CD8-positive, alpha-beta memory T cell (primary cell): ENCODE results near the gene CROCC. TPM values are rescaled to one million over a fixed set of nuclear protein-coding genes. Genes with fewer than 3 reads are reported as not detected.
"Not testable (repeated sequence)": the region's sequence is repeated elsewhere in the genome, so short reads cannot be mapped to it uniquely, and the experiment has no call there.

Experiments used
- CTCF ChIA-PET: fragments of 350-600 bp; sonication (Branson Sonifier 250); formaldehyde crosslinking; loops from one replicate; lab custom pipeline; 2021; ENCODE audit warnings: antibody characterized with exemption; lab: Charles Lee
- POLR2A ChIA-PET: fragments of 350-600 bp; sonication (Branson Sonifier 250); formaldehyde crosslinking; loops from one replicate; lab custom pipeline; 2021; ENCODE audit warnings: antibody characterized with exemption; lab: Charles Lee
- DNase-seq, 5 donors: peaks; one replicate each; pipeline versions ENCODE4 v3.0.0 to v3.0.0-alpha.2; 2020 to 2022; ENCODE audit warnings: mixed read lengths in 1 of 5
- H3K27ac ChIP-seq: one replicate; pipeline ENCODE4 v1.7.0; 2013; ENCODE audit warnings: low read depth, mild to moderate bottlenecking, low read length, moderate library complexity
- H3K27me3 ChIP-seq: 2 replicates; pipeline ENCODE4 v1.7.0; 2013; ENCODE audit warnings: low read length, mild to moderate bottlenecking; ENCODE audit not compliant: insufficient read depth, poor library complexity, severe bottlenecking
- H3K36me3 ChIP-seq: 2 replicates; pipeline ENCODE4 v1.7.0; 2013; ENCODE audit warnings: mild to moderate bottlenecking, low read length, moderate library complexity; ENCODE audit not compliant: insufficient read depth
- H3K4me1 ChIP-seq: 2 replicates; pipeline ENCODE4 v1.7.0; 2013; ENCODE audit warnings: mild to moderate bottlenecking, low read length, moderate library complexity; ENCODE audit not compliant: insufficient read depth
- H3K4me3 ChIP-seq: 2 replicates; pipeline ENCODE4 v1.7.0; 2013; ENCODE audit warnings: mild to moderate bottlenecking, low read length
- H3K9me3 ChIP-seq: 2 replicates; pipeline ENCODE4 v1.7.0; 2013; ENCODE audit warnings: mild to moderate bottlenecking, low read length
- H3K27ac Mint-ChIP-seq, 8 donors: one replicate each; pipeline ENCODE4 v1.8.0; 2020 to 2021; ENCODE audit warnings: mixed read lengths in 8 of 8, mild to moderate bottlenecking in 6 of 8, inconsistent platforms in 3 of 8, moderate library complexity in 3 of 8
- H3K27me3 Mint-ChIP-seq, 2 donors: one replicate each; pipeline ENCODE4 v1.8.0; 2020 to 2021; ENCODE audit warnings: mixed read lengths in 2 of 2, mild to moderate bottlenecking in 1 of 2, moderate library complexity in 1 of 2
- H3K36me3 Mint-ChIP-seq, 3 donors: one replicate each; pipeline ENCODE4 v1.8.0; 2020 to 2021; ENCODE audit warnings: mixed read lengths in 3 of 3, inconsistent platforms in 1 of 3, mild to moderate bottlenecking in 1 of 3
- H3K4me1 Mint-ChIP-seq, 3 donors: one replicate each; pipeline ENCODE4 v1.8.0; 2020 to 2021; ENCODE audit warnings: mixed read lengths in 3 of 3, inconsistent platforms in 1 of 3, mild to moderate bottlenecking in 1 of 3
- H3K4me3 Mint-ChIP-seq, 7 donors: one replicate each; pipeline ENCODE4 v1.8.0; 2020 to 2021; ENCODE audit warnings: mixed read lengths in 7 of 7, mild to moderate bottlenecking in 6 of 7, moderate library complexity in 4 of 7, inconsistent platforms in 2 of 7
- H3K9me3 Mint-ChIP-seq, 5 donors: one replicate each; pipeline ENCODE4 v1.8.0; 2020 to 2022; ENCODE audit warnings: mixed read lengths in 5 of 5, mild to moderate bottlenecking in 3 of 5, moderate library complexity in 2 of 5, inconsistent platforms in 1 of 5
- polyA plus RNA-seq: library from polyadenylated mRNA; unstranded; fragments of 300-500 nt; fragmentation: Illumina TruSeq; gene quantifications from one replicate; pipeline ENCODE4 v1.2.3, GENCODE V29; 2021
- total RNA-seq, 2 experiments: library from RNA; stranded (reverse); gene quantifications; one replicate each; pipeline ENCODE4 v1.2.3, GENCODE V29; 2021

Gene CROCC
- total and polyA plus RNA-seq, 3 experiments from 2014 or later = 6.9 to 30.1 (median 25.6) TPM

GRCh38 chr1:16907870-16908758, 13.6 kb upstream of the CROCC start:
- Mint-ChIP-seq H3K4me3 (peak overlapping the region in 2 of 7 donors; percentile 23 to 47), H3K27me3 (peaks cover 0 to 4% of the 10 kb centered on the region in 2 donors), H3K36me3 (peaks cover 0 to 4% (median 1%) of the 10 kb centered on the region in 3 donors), H3K4me1 (peaks cover 17 to 35% (median 34%) of the 10 kb centered on the region in 3 donors), H3K27ac (peak overlapping the region in 7 of 8 donors; percentile 1 to 84 (median 59)), H3K9me3 (peaks cover 0 to 5% (median 2%) of the 10 kb centered on the region in 5 donors)
- Histone ChIP-seq H3K27ac (no peak overlapping the region), H3K27me3 (no peaks in the 10 kb centered on the region), H3K4me3 (no peak overlapping the region), H3K36me3 (no peaks in the 10 kb centered on the region), H3K4me1 (peaks cover 20% of the 10 kb centered on the region), H3K9me3 (no peaks in the 10 kb centered on the region)
- DNase-seq = no peak
- ChIA-PET POLR2A (no interaction called here), CTCF (interaction anchor here (0.6 kb wide), 1 partner anchor 295 kb away, joined by 3 read pairs; the partner anchor contains the start of gene NBPF1)

DNA sequence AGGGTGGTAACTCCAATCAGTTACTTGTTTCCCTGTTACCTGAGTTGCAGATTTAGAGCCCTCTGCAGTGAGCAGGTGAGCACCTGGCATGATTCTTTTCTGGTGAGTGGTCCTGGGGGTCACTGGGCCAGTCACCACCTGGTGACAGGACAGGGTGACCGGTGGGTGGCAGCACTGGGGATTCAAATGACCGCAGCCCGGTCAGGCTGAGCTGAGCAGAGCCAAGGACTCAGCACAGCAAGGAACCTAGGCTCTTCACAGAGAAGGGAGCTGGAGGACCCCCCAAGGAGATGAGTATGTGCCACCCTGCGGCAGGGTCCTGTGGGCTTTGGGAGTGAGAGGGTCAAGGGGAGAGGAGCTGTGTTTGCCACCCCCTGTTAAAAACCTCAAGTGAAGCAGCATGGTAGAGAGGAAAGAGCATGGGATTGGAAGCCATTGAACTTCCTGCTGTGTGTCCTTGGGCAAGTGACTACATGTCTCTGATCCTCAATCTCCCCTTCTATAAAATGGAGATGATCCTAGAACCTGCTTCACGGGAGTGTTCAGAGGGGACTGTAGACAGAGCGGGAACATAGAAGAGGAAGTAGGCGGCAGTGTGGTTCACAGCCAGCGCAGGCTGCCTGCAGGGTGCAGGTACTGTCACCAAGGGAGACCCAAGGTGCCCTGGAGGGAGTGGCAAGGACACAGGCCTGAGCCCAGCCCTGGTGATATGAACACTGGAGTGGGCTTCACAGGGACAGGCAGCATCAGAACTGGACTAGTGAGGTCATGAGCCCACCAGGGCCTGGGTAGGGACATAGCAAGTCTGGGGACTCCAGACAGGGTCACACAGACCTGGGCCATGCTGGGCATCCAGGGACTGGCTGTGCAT, 9.6 kb upstream of the CROCC start:
- H3K9me3 ChIP-seq, CTCF ChIA-PET, DNase-seq, H3K4me3 ChIP-seq, H3K27me3 ChIP-seq, H3K36me3 ChIP-seq, H3K9me3 Mint-ChIP-seq, H3K36me3 Mint-ChIP-seq, H3K27me3 Mint-ChIP-seq, H3K27ac ChIP-seq, POLR2A ChIA-PET: not testable (repeated sequence)
- Mint-ChIP-seq H3K4me1 (peaks cover 39 to 63% (median 61%) of the 10 kb centered on the region in 3 donors), H3K27ac (peak overlapping the region in 3 of 8 donors; percentile 11 to 60 (median 45)), H3K4me3 (peak overlapping the region in 6 of 7 donors; percentile 48 to 93 (median 62))
- peaks cover 15% of the 10 kb centered on the region for H3K4me1 ChIP-seq

- not testable (repeated sequence) for H3K9me3 ChIP-seq, H3K27ac ChIP-seq, DNase-seq, H3K9me3 Mint-ChIP-seq, H3K27me3 Mint-ChIP-seq, H3K4me3 ChIP-seq, H3K36me3 ChIP-seq, H3K36me3 Mint-ChIP-seq, H3K27me3 ChIP-seq
- peaks cover 15% of the 10 kb centered on the region for H3K4me1 ChIP-seq
- CTCF ChIA-PET = interaction anchor here (1.0 kb wide), 1 partner anchor 8 kb away, joined by 3 read pairs; no protein-coding TSS in a partner anchor
- POLR2A ChIA-PET = interaction anchor here (3.1 kb wide), 1 partner anchor 8 kb away, joined by 17 read pairs; no protein-coding TSS in a partner anchor
- Mint-ChIP-seq H3K27ac (peak overlapping the region in 4 of 8 donors; percentile 6 to 90 (median 48)), H3K4me1 (peaks cover 38 to 58% (median 55%) of the 10 kb centered on the region in 3 donors), H3K4me3 (peak overlapping the region; percentile 80 to 93 (median 85))
Measured at GRCh38 chr1:16912742-16913141, 9.0 kb upstream of the CROCC start.

- Histone ChIP-seq H3K4me3 (peak overlapping the region; percentile 89), H3K36me3 (no peaks in the 10 kb centered on the region), H3K4me1 (peaks cover 15% of the 10 kb centered on the region), H3K9me3 (no peaks in the 10 kb centered on the region), H3K27ac (peak overlapping the region; percentile 62), H3K27me3 (no peaks in the 10 kb centered on the region)
- Mint-ChIP-seq H3K27me3 (no peaks in the 10 kb centered on the region), H3K36me3 (peaks cover 0 to 3% (median 0%) of the 10 kb centered on the region in 3 donors), H3K4me3 (peak overlapping the region; percentile 80 to 93 (median 85)), H3K27ac (peak overlapping the region; percentile 51 to 90 (median 77)), H3K4me1 (peaks cover 38 to 58% (median 51%) of the 10 kb centered on the region in 3 donors), H3K9me3 (no peaks in the 10 kb centered on the region)
- no peak for DNase-seq
- ChIA-PET CTCF (interaction anchor here (1.0 kb wide), 1 partner anchor 8 kb away, joined by 3 read pairs; no protein-coding TSS in a partner anchor), POLR2A (interaction anchor here (3.1 kb wide), 1 partner anchor 9 kb away, joined by 17 read pairs; no protein-coding TSS in a partner anchor)
Measured at GRCh38 chr1:16913181-16913832, 8.4 kb upstream of the CROCC start.

DNA sequence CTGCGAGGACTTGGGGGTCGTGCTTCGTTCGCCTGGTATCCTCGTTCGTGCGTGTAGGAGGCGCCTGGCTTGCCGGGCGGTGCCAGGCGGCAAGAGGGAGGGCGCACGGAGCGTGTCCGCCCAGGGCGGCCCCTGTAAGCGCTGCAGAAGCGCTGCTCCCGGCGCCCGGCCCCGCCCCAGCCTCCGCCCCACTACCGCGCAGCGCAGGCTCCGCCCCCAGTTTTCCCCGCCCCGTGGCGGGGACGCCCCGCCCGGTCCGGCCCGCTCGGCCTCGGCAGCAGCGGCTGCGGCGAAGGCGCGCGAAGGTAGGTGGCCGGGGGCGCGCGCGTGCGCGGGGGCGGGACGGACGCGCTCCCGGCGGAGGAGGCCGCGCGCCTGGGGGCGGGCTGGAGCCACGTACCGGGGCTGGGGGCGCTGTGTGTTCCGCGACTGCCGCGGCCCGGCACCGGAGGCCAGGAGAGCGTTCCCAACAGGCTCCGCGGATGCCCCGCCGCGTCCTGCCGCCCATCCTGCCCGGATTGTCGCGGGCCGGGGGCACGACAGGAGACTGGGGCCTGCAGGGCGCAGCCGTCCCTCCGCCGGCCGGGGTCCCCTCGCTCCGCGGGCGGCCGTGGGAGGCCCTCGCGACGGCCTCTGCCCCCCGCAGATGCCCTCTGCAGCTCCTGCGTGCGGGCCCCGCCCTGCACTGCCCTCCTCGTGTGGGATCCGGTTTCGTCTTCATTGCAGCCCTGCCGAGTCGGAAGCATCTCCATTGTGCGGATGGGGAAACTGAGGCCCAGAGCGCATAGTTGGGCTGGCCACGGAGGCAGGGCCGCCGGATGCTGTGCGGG, 7.7 kb upstream of the CROCC start:
- Histone ChIP-seq H3K27ac (peak overlapping the region; percentile 62), H3K4me3 (peak overlapping the region; percentile 89), H3K4me1 (peaks cover 15% of the 10 kb centered on the region), H3K9me3 (no peaks in the 10 kb centered on the region), H3K36me3 (no peaks in the 10 kb centered on the region), H3K27me3 (no peaks in the 10 kb centered on the region)
- Mint-ChIP-seq H3K36me3 (peaks cover 0 to 3% (median 0%) of the 10 kb centered on the region in 3 donors), H3K4me3 (peak overlapping the region; percentile 82 to 93 (median 91)), H3K27me3 (no peaks in the 10 kb centered on the region), H3K4me1 (peaks cover 34 to 54% (median 44%) of the 10 kb centered on the region in 3 donors), H3K9me3 (no peaks in the 10 kb centered on the region), H3K27ac (peak overlapping the region; percentile 65 to 93 (median 82))
- POLR2A ChIA-PET = interaction anchor here (0.6 to 3.1 kb wide), 2 partner anchors 10 to 1080 kb away, joined by 3 to 17 read pairs; no protein-coding TSS in a partner anchor
- CTCF ChIA-PET = no interaction called here
- peak; percentile 87 to 95 (median 92) for DNase-seq

GRCh38 chr1:16914928-16915626, 6.7 kb upstream of the CROCC start:
- not testable (repeated sequence) for H3K36me3 Mint-ChIP-seq, H3K27me3 ChIP-seq, H3K27me3 Mint-ChIP-seq, H3K27ac ChIP-seq, H3K36me3 ChIP-seq, DNase-seq, H3K9me3 Mint-ChIP-seq, H3K9me3 ChIP-seq
- H3K4me1 ChIP-seq = peaks cover 15% of the 10 kb centered on the region
- peak overlapping the region; percentile 43 to 93 (median 84) for H3K27ac Mint-ChIP-seq
- ChIA-PET CTCF (interaction anchor here (1.0 kb wide), 1 partner anchor 9 kb away, joined by 4 read pairs; no protein-coding TSS in a partner anchor), POLR2A (interaction anchor here (0.8 to 3.1 kb wide), 2 partner anchors 11 to 197 kb away, joined by 3 to 17 read pairs; no protein-coding TSS in a partner anchor)
- peak overlapping the region; percentile 82 to 93 (median 91) for H3K4me3 Mint-ChIP-seq
- H3K4me1 Mint-ChIP-seq = peaks cover 33 to 55% (median 39%) of the 10 kb centered on the region in 3 donors
- peak overlapping the region; percentile 73 for H3K4me3 ChIP-seq
